GM15510 (cell line): ENCODE measurements around the gene EML6.

Source experiments
- POLR2A ChIP-seq: IDR thresholded peaks from 3 replicates; pipeline ENCODE4 v1.6.1; 2011; ENCODE audit warnings: borderline replicate concordance; ENCODE audit not compliant: insufficient read length; ENCODE audit errors: extremely low read depth

EML6 gene

DNA sequence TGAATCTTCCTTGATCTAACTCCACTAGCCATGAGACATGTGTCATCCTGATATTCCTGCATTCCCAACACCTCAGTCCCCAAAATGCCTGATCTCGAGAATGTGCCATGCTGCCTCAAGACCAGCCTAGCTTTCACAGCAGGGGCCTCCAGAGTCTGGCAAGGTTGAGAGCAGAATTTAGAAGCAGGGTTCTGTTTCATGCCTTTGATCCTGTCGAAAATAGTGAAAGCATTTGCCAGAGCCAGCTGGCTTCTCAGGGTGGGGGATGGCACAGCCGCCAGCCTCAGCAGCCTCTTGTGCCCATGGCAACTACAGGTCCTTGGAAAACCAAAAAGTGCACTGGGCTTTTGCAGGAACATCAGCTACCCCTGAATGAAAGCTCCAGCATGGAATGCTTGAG is 183.3 kb downstream of the EML6 start:
- TF ChIP-seq POLR2A, result no peak

DNA sequence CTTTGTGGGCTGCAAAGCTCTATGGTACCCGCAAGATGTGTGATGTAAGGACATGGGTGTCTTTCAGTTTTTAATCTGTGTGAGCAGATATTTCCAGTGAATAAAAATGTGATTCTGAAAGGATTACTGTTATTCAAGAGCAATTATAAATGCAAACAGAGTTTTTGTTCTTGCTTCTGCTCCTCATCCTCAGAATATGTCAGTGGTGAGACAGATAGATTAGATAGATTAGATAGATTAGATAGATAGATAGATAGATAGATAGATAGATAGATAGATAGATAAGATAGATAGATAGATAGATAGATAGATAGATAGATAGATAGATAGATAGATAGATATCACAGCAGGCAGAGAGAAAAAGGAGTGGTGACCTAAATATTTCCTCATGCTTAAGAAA is 184.2 kb downstream of the EML6 start:
- TF ChIP-seq POLR2A, result no peak

DNA sequence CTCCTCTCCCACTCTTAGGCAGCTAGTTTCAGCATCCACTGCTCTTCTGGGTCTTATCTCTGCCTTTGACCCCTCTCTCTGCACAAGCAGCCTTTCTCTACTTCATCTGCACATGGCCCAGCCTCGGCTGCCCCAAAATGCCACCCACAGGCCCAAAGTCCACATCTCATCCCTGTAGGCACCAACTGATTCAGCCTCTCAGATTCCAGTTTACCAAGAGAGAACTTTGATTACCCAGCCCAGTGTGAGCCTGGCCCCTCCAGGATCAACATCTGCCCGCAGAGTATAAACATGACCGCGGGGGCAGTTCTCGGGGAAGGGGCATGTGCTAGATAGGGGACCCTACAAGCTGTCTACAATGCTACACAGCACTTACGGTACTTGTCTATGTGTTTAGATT is 185.1 kb downstream of the EML6 start:
- TF ChIP-seq POLR2A, result no peak

DNA sequence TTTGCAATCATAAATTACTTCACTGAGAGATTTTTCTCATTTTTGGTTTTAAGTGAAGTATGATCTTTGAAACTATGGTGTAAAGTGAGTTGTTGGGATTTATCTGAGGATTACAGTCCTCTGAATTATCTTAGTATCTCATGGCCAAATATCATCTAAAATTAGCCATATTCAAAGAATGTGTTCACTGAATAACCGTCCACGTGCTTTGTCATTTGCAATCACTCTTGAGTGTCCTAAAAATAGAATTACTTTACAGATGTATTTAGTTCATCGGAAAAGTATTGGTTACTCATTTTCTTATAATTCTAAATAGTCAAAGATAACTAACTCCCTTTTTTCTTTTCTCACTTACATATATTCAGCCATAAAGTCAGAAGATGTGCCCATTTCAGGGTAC is 185.5 kb downstream of the EML6 start:
- TF ChIP-seq POLR2A, result no peak

DNA sequence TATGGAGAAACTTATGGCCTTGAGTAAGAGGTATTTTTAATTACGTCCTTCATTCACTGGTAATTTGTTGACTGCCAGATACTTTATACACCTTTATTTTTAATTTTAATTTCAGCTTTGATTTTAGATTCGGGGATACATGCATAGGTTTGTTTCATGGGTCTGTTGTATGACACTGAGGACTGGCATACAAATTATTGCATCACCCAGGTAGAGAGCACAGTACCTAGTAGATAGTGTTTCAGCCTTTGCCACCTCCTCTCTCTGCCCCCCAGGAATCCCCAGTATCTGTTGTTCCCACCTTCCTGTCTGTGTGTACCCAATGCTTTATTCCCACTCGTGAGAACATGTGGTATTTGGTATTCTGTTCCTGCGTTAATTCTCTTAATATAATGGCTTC is 188.8 kb downstream of the EML6 start:
- no peak for TF ChIP-seq POLR2A

DNA sequence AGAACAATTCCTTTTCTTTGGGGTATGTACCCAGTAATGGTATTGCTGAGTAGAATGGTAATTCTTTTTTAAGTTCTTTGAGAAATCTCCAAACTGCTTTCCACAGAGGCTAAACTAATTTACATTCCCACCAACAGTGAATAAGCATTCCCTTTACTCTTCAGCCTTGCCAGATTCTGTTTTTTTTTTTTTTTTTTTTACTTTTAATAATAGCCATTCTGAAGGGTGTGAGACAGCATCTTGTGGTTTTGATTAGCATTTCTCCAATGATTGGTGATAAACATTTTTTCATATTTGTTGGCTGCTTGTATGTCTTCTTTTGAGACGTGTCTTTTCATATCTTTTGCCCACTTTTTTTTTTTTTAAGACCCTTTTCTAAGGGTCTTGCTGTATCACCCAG is 189.4 kb downstream of the EML6 start:
- no peak for TF ChIP-seq POLR2A

DNA sequence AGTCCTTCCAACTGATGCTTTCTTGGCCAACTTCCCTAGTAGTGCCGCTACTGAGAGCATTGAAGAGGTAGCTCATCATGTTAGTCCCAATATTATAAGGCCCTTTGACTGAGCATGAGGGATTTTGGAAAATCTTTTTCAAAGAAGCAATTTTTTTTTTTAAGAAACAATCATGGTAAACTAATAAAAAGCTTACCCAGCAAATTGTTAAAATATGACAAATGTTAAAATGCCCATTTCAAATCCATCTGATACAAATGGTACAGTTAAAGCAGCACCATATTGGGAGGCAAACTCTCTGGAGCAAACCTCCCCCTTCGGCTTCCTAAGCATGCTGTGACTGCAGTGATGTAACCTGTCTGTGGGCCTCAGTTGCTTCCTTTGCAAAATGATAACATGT is 191.2 kb downstream of the EML6 start:
- TF ChIP-seq POLR2A, result no peak

DNA sequence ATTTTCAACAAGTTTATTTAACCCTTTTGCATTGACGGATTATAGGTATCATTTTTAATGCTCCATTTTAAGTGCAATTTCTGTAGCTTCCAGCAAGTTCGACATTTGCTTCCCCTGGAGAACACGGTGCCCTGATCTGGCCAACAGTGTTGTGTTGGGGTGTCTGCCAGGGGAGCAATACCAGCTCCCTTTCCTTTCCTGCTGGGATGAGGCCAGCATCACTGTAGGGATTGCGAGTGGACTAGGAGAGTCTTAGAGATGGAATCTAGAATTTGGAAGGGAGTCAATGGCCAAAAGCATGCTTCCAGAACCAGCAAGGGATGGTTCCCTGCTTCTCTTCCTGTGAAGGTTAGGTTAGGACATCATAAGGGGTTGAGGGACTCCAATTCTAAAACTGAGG is 191.6 kb downstream of the EML6 start:
- TF ChIP-seq POLR2A, result no peak

DNA sequence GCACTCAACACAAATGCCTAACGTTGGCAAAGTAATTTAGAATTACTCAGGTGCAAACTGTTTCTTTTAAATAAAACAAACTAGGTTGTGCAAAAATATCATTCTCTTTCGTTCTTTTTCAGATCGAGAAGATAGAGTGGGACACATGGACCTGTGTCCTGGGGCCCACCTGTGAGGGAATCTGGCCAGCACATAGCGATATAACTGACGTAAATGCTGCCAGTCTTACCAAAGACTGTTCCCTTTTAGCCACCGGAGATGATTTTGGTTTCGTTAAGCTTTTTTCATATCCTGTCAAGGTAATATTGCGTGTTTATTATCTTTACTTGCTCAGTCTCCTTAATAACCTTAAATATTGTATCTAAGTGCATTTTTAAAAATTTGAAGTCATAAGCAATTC is 193.2 kb downstream of the EML6 start:
- no peak for TF ChIP-seq POLR2A

DNA sequence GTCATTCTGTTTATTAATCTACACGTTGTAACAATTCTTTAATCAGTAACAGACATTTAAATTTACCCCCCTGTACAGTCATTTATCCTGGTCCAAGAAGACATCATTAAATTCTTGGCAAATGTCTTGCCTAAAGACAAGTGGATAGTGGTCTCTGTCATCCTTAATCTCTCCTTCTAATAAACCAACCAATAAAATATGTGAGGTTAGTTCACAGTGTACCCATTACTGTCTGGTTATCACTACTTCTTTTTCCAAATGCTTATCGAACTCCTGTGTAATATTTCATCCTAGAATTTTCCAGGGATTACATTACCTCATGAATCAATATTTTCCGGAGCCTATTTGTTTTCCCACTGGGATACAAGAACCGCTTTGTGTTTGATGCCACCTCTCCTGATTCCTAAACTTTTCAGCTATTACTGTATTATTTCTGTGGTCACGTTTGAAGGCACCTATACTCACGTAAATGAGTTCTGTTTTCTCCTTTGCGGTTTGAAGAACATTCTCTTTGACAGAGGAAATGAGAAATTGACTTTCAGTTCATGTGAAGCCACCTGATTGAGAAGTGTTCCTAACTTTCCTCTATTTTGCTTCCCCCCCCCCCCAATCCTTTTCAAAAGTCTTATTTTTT is 195.3 kb downstream of the EML6 start:
- no peak for TF ChIP-seq POLR2A

DNA sequence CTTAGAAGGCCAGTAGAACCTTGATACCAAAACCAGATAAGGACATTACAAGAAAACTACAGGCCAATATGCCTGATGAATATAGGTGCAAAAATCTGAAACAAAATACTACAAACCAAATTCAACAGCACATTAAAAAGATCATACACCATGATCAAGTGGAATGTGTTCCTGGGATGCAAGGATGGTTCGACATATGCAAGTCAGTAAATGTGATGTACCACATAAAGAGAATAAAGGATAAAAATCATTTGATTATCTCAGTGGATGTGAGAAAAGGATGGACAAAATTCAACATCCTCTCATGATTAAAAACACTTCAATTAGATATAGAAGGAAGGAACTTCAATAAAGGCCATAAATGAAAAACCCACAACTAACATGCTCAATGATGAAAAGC is 197.2 kb downstream of the EML6 start:
- TF ChIP-seq POLR2A, result no peak

DNA sequence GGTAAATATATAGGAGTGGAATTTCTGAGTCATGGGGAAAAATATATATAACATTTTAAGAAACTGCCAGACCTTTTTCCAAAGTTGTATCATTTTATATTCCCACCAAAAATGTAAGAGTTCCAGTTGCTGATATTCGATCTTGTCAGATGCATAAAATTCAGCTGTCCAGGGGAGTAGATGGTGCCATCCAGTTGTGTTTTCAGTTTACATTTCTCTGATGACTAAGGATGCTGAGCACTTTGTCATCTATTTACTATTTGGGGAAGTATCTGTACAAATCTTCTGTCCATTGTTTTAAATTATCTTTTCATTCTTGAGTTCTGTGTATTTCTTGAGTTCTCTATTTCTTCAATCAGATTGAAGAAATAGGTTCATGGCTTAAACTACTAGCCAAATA is 200.7 kb downstream of the EML6 start:
- no peak for TF ChIP-seq POLR2A

DNA sequence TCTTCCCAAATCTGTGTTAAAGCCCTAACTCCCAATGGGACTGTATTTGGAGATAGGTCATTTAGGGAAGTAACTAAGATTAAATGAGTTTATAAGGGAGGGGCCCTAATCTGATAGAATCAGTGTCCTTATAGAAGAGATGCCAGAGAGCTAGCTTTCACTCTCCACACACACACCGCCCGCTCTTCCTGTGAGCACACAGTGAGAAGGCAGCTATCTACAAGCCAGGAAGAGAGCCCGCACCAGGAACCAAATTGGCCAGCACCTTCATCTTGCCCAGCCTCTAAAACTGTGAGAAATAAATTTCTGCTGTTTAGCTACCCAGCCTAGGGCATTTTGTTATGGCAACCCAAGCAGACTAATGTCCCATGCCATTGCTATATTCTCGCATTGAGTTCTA is 201.6 kb downstream of the EML6 start:
- no peak for TF ChIP-seq POLR2A

DNA sequence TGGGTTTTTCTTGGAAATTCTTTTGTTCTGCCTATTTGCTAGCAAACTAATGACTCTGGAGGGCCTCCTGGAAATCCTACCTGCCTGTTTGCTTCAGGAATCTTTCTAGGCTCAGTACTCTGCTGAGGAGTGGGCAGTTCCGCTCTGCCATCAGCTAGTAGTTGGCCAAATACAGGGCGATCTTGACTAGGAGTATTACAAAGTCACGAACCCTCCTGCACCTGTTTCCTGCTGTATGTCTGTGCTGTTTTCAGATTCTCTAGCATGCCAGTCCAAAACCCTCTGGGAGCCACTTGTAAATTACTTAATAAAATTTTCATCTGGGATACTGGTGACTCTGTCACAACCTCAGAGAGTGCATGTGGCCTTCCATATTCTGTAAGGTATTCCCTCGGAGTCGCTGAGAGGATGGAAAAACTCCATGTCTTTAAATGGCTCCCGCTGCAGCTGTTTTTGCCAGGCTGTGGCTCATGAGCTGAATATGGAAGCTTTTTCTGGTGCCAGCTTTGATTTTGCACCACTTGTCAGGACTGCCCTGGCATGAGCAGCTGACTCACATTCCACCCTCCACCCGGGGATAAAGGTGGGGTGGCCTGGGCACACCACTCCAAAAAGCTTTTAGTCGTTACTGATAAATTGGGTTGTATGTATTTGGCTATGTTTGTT is 203.8 kb downstream of the EML6 start:
- TF ChIP-seq POLR2A, result no peak

DNA sequence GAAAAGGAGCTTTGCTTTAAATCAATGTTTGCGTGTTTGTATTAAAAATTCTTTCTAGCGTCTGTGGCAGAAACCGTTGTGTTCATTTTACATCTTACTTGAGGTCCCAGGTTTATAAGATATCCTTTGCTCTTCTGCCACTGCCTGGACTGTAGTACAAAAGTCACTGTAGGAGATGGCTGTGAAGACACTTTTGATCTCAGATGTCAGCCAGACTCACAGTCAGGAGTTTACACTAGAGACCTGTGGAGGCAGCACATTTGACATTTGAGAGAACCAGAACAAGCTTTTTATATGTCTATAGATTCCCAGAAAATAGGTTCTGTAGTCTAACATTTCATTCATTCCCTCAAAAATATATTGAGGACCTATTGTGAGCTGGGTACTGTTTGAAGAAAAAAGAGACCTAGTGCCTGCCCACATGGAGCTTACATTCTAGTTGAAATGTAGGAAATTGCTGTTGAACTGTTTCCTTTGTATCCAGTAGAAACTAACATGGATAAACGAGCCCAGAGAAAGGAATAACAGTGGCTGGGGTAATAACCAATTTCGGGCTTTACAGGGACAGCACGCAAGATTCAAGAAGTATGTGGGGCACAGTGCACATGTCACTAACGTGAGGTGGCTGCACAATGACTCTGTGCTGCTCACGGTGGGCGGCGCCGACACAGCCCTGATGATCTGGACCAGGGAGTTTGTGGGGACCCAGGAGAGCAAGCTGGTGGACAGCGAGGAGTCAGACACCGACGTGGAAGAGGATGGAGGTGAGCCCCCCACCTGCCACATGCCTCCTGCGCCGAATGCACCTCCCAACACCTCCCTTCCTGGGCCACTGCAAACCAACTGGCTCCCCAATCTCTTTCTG is 204.5 kb downstream of the EML6 start:
- no peak for TF ChIP-seq POLR2A

DNA sequence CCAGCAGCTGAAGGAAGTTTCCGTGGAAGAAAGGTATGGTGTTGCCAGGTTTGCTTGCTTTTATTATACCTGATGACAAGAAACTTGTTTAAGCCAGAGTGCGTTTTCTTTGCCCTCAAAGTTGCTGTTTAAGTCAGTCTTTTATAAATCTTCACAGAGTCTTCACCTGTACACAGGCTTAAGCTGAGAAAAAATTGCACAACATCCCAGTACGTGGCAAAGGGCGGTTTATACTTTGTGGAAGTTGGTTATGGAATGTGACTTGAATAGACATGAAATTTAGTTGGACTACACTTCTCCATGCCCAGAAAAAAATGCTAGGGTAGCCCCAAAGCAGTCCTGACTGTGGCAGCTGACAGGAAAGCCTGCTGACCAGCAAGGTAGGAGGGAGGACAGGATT is 205.3 kb downstream of the EML6 start:
- no peak for TF ChIP-seq POLR2A
